ENCODE results near the gene ATP4B.

ATP4B gene

GRCh38 chr13:113645329-113645728, 12.7 kb downstream of the ATP4B start:
- peaks cover 10 to 15% of the 10 kb centered on the region in 2 experiments for H3K36me3 ChIP-seq (ENCODE audit: control insufficient read depth in 1 of 2, insufficient read depth in 2 of 2, low read length in 2 of 2)
- H4K8ac ChIP-seq (ENCODE audit: low read depth, low read length): no peak overlapping the region

GRCh38 chr13:113644800-113645199, 13.2 kb downstream of the ATP4B start:
- no CpG with 5 or more reads among the region's 1 CpG for WGBS (ENCODE audit: extremely low coverage, insufficient coverage, insufficient read length)
- Histone ChIP-seq H3K79me2 (ENCODE audit: control insufficient read depth, insufficient read depth, low read length, poor library complexity) (no peaks in the 10 kb centered on the region), H3K4me2 (ENCODE audit: low read length) (no peak overlapping the region), H3K18ac (ENCODE audit: low read length) (no peak overlapping the region), H3K23ac (ENCODE audit: low read length) (no peak overlapping the region), H2BK120ac (ENCODE audit: insufficient read depth, low read length, poor library complexity) (no peak overlapping the region), H3K9ac (ENCODE audit: low read length) (no peak overlapping the region), H3K36me3 (ENCODE audit: control insufficient read depth in 1 of 2, insufficient read depth in 2 of 2, low read length in 2 of 2) (peaks cover 13 to 18% of the 10 kb centered on the region in 2 experiments), H4K12ac (ENCODE audit: low read depth, low read length) (no peak overlapping the region), H3K27ac (ENCODE audit: low read depth, low read length) (no peak overlapping the region), H3K27me3 (ENCODE audit: insufficient read depth, low read length) (no peaks in the 10 kb centered on the region), H2BK5ac (ENCODE audit: low read depth, low read length, poor library complexity) (no peak overlapping the region), H3K4ac (ENCODE audit: low read depth, low read length) (no peak overlapping the region), H3K14ac (ENCODE audit: low read length) (no peak overlapping the region), H2BK12ac (ENCODE audit: low read length) (no peak overlapping the region), H3K4me1 (ENCODE audit: control insufficient read depth in 1 of 2, insufficient read depth in 2 of 2, low read length in 2 of 2) (peaks cover 0 to 3% of the 10 kb centered on the region in 2 experiments), H3K4me3 (ENCODE audit: low read depth, low read length) (no peak overlapping the region), H4K8ac (ENCODE audit: low read depth, low read length) (no peak overlapping the region), H2AFZ (ENCODE audit: insufficient read depth, low read length, poor library complexity) (no peak overlapping the region), H2AK5ac (ENCODE audit: low read length) (no peak overlapping the region), H3K79me1 (ENCODE audit: low read length) (no peaks in the 10 kb centered on the region), H4K91ac (ENCODE audit: low read depth, low read length) (no peak overlapping the region), H3K9me3 (ENCODE audit: insufficient read depth, low read depth, low read length) (peaks cover 2% of the 10 kb centered on the region)
- no peak for DNase-seq

More at GRCh38 chr13:113645329-113645728, 12.7 kb downstream of the ATP4B start:
- Histone ChIP-seq H3K4ac (ENCODE audit: low read depth, low read length) (no peak overlapping the region), H3K9ac (ENCODE audit: low read length) (no peak overlapping the region), H3K27me3 (ENCODE audit: insufficient read depth, low read length) (no peaks in the 10 kb centered on the region), H3K79me1 (ENCODE audit: low read length) (no peaks in the 10 kb centered on the region), H3K4me3 (ENCODE audit: low read depth, low read length) (no peak overlapping the region), H3K27ac (ENCODE audit: low read depth, low read length) (no peak overlapping the region), H3K4me1 (ENCODE audit: control insufficient read depth in 1 of 2, insufficient read depth in 2 of 2, low read length in 2 of 2) (peaks cover 0 to 3% of the 10 kb centered on the region in 2 experiments), H2BK12ac (ENCODE audit: low read length) (no peak overlapping the region), H2AFZ (ENCODE audit: insufficient read depth, low read length, poor library complexity) (no peak overlapping the region), H4K91ac (ENCODE audit: low read depth, low read length) (no peak overlapping the region), H3K18ac (ENCODE audit: low read length) (no peak overlapping the region), H3K9me3 (ENCODE audit: insufficient read depth, low read depth, low read length) (peaks cover 2% of the 10 kb centered on the region), H3K23ac (ENCODE audit: low read length) (no peak overlapping the region), H4K12ac (ENCODE audit: low read depth, low read length) (no peak overlapping the region), H2BK120ac (ENCODE audit: insufficient read depth, low read length, poor library complexity) (no peak overlapping the region), H2BK5ac (ENCODE audit: low read depth, low read length, poor library complexity) (no peak overlapping the region), H3K14ac (ENCODE audit: low read length) (no peak overlapping the region), H2AK5ac (ENCODE audit: low read length) (no peak overlapping the region), H3K79me2 (ENCODE audit: control insufficient read depth, insufficient read depth, low read length, poor library complexity) (no peaks in the 10 kb centered on the region), H3K4me2 (ENCODE audit: low read length) (no peak overlapping the region)
- DNase-seq: no peak
- WGBS (ENCODE audit: extremely low coverage, insufficient coverage, insufficient read length): no CpG with 5 or more reads among the region's 9 CpGs

- Histone ChIP-seq H3K18ac (ENCODE audit: low read length) (no peak overlapping the region), H2AK5ac (ENCODE audit: low read length) (no peak overlapping the region)
- no peak for DNase-seq
These were observed 14.4 kb downstream of the ATP4B start for GRCh38 chr13:113643593-113643992.

GRCh38 chr13:113642563-113642962, 15.4 kb downstream of the ATP4B start:
- Histone ChIP-seq H2AK5ac (ENCODE audit: low read length) (no peak overlapping the region), H4K8ac (ENCODE audit: low read depth, low read length) (no peak overlapping the region), H3K4me1 (ENCODE audit: control insufficient read depth in 1 of 2, insufficient read depth in 2 of 2, low read length in 2 of 2) (no peaks in the 10 kb centered on the region), H3K9ac (ENCODE audit: low read length) (no peak overlapping the region), H3K79me1 (ENCODE audit: low read length) (no peaks in the 10 kb centered on the region), H3K9me3 (ENCODE audit: insufficient read depth, low read depth, low read length) (peaks cover 2% of the 10 kb centered on the region), H2BK120ac (ENCODE audit: insufficient read depth, low read length, poor library complexity) (no peak overlapping the region), H3K4me3 (ENCODE audit: low read depth, low read length) (no peak overlapping the region), H3K14ac (ENCODE audit: low read length) (no peak overlapping the region), H3K27ac (ENCODE audit: low read depth, low read length) (no peak overlapping the region), H3K4me2 (ENCODE audit: low read length) (no peak overlapping the region), H3K79me2 (ENCODE audit: control insufficient read depth, insufficient read depth, low read length, poor library complexity) (no peaks in the 10 kb centered on the region), H3K23ac (ENCODE audit: low read length) (no peak overlapping the region), H4K91ac (ENCODE audit: low read depth, low read length) (no peak overlapping the region), H2BK12ac (ENCODE audit: low read length) (no peak overlapping the region), H3K4ac (ENCODE audit: low read depth, low read length) (no peak overlapping the region), H3K27me3 (ENCODE audit: insufficient read depth, low read length) (no peaks in the 10 kb centered on the region), H3K18ac (ENCODE audit: low read length) (no peak overlapping the region), H4K12ac (ENCODE audit: low read depth, low read length) (no peak overlapping the region), H2AFZ (ENCODE audit: insufficient read depth, low read length, poor library complexity) (no peak overlapping the region), H2BK5ac (ENCODE audit: low read depth, low read length, poor library complexity) (no peak overlapping the region), H3K36me3 (ENCODE audit: control insufficient read depth in 1 of 2, insufficient read depth in 2 of 2, low read length in 2 of 2) (peaks cover 23 to 27% of the 10 kb centered on the region in 2 experiments)
- DNase-seq: no peak
- WGBS (ENCODE audit: extremely low coverage, insufficient coverage, insufficient read length): no CpG with 5 or more reads among the region's 2 CpGs

More at GRCh38 chr13:113643593-113643992, 14.4 kb downstream of the ATP4B start:
- Histone ChIP-seq H3K9ac (ENCODE audit: low read length) (no peak overlapping the region), H2BK5ac (ENCODE audit: low read depth, low read length, poor library complexity) (no peak overlapping the region), H3K79me1 (ENCODE audit: low read length) (no peaks in the 10 kb centered on the region), H3K27me3 (ENCODE audit: insufficient read depth, low read length) (no peaks in the 10 kb centered on the region), H3K4ac (ENCODE audit: low read depth, low read length) (no peak overlapping the region), H3K4me2 (ENCODE audit: low read length) (no peak overlapping the region), H3K14ac (ENCODE audit: low read length) (no peak overlapping the region), H2BK12ac (ENCODE audit: low read length) (no peak overlapping the region), H3K36me3 (ENCODE audit: control insufficient read depth in 1 of 2, insufficient read depth in 2 of 2, low read length in 2 of 2) (peaks cover 18 to 21% of the 10 kb centered on the region in 2 experiments), H3K23ac (ENCODE audit: low read length) (no peak overlapping the region), H2BK120ac (ENCODE audit: insufficient read depth, low read length, poor library complexity) (no peak overlapping the region), H3K4me3 (ENCODE audit: low read depth, low read length) (no peak overlapping the region), H3K4me1 (ENCODE audit: control insufficient read depth in 1 of 2, insufficient read depth in 2 of 2, low read length in 2 of 2) (no peaks in the 10 kb centered on the region), H3K27ac (ENCODE audit: low read depth, low read length) (no peak overlapping the region), H4K91ac (ENCODE audit: low read depth, low read length) (no peak overlapping the region), H2AFZ (ENCODE audit: insufficient read depth, low read length, poor library complexity) (no peak overlapping the region), H4K12ac (ENCODE audit: low read depth, low read length) (no peak overlapping the region), H3K79me2 (ENCODE audit: control insufficient read depth, insufficient read depth, low read length, poor library complexity) (no peaks in the 10 kb centered on the region), H4K8ac (ENCODE audit: low read depth, low read length) (no peak overlapping the region), H3K9me3 (ENCODE audit: insufficient read depth, low read depth, low read length) (peaks cover 2% of the 10 kb centered on the region)
- no CpG with 5 or more reads among the region's 5 CpGs for WGBS (ENCODE audit: extremely low coverage, insufficient coverage, insufficient read length)
